Activated CD4-positive, alpha-beta T cell treated with anti-CD3 and anti-CD28 coated beads, Interleukin-2, amount 50 U/mL, for 24 hours (primary cell): ENCODE results near the gene TMEM239.

Experiments
- DNase-seq, 2 donors: peaks; one replicate each; pipeline ENCODE4 v3.0.0-alpha.2; 2020; ENCODE audit warnings: low read depth in 1 of 2, low spot score in 1 of 2

The TMEM239 gene

GRCh38 chr20:2846698-2847097 is 30.5 kb downstream of the TMEM239 start:
- DNase-seq = no peak

- DNase-seq = no peak
These were observed 31.6 kb downstream of the TMEM239 start for GRCh38 chr20:2847802-2848201.

- no peak for DNase-seq
These were observed 33.4 kb downstream of the TMEM239 start for GRCh38 chr20:2849529-2849928.

GRCh38 chr20:2851086-2851485 is 34.9 kb downstream of the TMEM239 start:
- no peak for DNase-seq

GRCh38 chr20:2858591-2858990 is 42.4 kb downstream of the TMEM239 start:
- DNase-seq = no peak

GRCh38 chr20:2859330-2860121 is 43.4 kb downstream of the TMEM239 start:
- DNase-seq = no peak

DNA sequence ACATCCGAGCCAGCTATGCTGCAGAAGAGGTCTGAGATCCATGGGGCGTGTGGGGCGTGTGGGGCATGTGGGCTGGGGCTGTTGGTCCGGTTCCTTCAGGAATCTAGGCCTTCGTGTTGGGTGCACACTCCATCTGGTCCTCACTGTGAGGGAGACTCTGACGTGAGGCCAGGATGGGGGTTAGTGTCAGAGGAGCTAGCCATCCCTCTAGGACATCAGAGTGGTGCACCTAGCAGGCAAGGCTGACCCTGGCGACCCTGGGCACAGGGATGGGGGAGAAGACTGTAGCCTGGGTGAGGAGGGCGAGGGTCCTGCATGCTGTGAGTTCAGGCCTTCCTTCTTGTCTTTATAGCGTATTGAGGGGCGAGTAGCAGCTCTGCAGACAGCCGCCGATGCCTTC is 48.5 kb downstream of the TMEM239 start:
- no peak for DNase-seq

DNA sequence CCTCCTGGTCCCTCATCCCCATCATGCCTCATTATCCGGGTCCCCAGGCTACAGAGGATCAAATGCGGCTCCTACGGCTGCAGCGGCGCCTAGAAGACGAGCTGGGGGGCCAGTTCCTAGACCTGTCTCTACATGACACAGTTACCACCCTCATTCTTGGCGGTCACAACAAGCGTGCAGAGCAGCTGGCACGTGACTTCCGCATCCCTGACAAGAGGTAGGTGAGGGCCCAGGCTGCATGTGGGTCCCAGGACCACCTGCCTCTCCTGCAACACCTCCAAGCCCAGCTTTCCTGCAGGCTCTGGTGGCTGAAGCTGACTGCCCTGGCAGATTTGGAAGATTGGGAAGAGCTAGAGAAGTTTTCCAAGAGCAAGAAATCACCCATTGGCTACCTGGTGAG is 48.9 kb downstream of the TMEM239 start:
- no peak for DNase-seq

GRCh38 chr20:2865630-2866029 is 49.5 kb downstream of the TMEM239 start:
- peak in 1 of 2 donors; percentile 25 for DNase-seq

DNA sequence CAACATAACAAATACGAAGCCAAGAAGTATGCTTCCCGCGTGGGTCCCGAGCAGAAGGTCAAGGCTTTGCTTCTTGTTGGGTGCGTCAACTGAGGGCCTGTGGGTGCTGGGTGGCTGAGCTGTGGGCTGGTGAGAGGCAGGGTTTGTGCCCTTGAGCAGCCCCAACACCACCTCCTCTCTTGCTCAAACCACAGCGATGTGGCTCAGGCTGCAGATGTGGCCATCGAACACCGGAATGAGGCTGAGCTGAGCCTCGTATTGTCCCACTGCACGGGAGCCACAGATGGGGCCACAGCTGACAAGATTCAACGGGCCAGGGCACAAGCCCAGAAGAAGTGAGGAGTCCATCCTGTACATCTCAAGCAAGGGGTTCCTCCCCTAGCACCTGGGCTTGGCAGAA is 50.1 kb downstream of the TMEM239 start:
- no peak for DNase-seq

DNA sequence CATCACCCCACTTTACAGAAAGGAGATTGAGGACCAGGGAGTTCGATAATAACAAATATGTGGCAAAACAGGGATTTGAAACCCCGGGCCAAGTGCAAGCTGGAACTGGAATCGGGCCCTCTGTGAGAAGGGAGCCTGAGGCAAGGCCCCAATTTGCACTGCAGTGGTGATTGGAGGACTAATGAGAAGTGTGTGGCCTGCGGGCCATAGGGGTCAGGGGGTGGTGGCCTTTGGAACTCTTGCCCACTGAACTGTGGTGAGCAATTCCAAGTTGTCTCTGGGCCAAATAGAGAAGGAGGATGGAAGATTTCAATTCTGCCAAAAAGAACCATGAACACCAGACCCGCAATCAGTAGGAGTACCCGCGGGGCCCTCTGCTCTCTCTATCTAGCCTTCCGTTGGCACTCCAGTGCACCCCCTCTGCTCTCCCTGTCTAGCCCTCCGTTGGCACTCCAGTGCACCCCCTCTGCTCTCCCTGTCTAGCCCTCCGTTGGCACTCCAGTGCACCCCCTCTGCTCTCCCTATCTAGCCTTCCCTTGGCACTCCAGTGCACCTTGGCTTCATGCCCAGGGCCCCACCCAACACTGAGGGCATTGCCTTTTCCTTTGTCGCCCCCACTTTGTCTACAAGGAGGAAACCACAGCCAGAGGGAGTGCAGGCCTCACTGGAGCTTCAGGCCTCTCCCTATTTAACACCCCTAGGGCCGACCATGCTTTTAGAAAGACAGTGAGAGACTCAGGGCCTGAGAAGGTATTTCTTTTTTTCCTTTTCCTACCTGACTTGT is 51.1 kb downstream of the TMEM239 start:
- no peak for DNase-seq
